NCI-H128 (cell line): ENCODE results near the gene ZNF692.

Source experiments
- DNase-seq: peaks from one replicate; lab custom pipeline; 2025; ENCODE audit not compliant: unreplicated experiment; lab: John Stamatoyannopoulos, UW

ZNF692 gene

DNA sequence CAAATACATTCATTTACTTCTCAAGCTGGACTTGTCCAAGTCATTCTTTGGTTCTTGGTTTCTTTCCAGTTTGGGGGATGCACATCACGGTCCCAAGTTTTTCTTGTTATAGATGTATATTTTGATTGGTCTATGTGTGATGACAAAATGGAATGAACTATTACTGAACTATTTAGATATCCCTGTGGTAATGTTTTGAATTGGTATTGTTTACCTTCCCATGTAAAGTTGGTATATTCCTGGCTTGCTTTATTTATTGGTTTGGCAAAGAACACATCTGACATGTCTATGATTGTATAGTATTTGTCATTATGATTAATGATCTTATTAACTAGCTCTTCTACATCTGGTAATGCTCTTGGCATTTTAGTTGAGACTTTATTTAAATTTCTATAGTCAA lies 22.4 kb upstream of the ZNF692 start:
- DNase-seq, result no peak

DNA sequence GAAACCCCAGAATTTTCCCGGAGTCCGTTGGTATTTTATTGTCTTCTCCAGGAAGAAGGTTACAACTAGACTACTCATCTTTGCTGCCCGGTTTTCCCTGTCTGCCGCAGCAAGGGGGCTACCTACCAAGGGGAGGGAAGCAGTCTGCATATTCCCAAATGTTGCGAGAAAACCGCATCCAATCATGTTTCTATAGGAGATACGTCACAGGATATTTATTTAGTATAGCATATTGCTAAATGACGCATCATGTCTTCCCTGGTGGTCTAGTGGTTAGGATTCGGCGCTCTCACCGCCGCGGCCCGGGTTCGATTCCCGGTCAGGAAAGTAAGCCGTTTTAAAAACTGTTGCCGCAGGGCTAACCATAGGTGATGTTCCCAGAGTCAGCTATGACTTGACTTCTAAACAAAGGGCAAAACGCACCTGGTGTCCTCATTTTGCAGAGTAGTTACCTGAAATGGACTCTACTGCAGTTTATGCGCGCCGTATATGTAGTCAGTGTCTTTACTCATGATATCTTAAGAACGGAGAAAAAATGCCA lies 15.2 kb upstream of the ZNF692 start:
- peak; percentile 74 for DNase-seq

DNA sequence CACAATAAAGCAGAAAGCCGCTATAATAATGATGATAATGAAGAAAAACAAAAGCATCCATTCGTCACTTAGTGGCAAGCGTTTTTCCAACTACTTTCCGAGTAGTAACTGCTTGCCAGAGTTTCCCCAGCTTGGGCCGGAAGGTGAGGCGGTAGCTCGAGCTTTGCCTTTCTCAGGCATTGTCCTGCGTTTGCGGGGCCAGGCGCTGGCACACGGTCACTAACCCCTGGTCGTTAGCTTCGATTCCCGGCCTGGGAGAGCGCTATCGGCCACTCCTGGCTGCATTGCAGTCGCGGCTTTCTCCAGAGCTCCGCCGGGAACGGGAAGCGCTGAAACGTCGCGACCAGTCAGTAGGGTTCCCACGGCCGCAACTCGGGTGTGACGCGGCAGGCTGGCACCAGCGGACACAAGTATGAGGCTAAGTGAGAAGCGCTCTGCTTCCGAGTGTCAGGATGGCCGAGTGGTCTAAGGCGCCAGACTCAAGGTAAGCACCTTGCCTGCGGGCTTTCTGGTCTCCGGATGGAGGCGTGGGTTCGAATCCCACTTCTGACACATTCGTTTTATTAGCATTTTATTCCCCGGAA lies 14.6 kb upstream of the ZNF692 start:
- DNase-seq, result peak; percentile 94

DNA sequence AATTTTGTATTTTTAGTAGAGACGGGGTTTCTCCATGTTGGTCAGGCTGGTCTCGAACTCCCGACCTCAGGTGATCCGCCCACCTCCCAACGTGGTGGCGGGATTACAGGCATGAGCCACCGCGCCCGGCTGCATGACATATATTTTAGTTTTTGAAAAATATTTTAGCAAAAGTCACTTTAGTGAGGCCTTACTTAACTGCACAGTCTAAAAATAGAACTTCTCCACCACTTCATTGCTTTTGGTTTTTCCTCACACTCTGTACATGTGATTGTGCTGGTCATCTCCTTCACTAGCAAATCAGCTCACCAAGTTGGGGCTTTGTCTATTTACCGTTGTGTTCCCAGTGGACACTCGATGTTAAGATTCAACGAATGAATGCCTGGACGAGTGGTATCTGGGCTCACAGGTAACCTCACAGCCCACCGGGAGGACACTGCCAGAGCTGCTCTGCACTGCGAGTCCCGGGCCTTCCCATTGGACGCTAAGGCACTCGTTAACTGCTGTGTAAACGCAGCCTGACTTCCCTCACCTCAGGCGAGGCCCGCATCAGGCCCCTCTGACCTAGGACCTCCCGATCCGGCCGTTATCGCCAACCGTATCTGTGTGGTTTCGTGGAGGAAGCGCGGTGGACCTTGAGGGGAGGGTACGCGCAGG lies 14.0 kb upstream of the ZNF692 start:
- peak; percentile 48 for DNase-seq

DNA sequence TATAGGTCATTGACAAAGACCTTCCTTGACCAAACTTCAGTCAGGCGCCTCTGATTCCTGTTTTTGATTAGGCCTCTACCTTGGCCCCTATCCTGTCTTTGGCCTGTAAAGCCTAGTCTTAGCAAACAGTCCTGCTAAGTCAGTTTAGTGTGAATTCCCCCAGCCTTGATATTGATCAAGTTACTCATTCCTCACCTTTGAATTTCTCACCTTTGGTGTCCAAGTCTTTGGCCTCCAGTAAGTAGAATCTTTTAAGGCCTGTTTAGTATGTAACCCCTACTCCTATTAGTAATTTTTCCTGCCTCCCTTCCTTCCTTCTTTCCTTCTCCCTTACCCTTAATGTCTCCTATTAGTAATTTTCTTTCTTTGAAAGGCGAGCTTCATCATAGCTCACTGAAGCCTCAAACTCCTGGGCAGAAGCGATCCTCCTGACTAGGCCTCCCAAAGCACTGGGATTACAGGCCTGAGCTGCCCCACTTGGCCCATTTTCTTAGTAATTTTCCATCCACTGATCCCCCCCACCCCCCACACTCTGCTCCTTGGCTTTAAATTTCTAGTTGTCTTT lies 13.0 kb upstream of the ZNF692 start:
- no peak for DNase-seq

DNA sequence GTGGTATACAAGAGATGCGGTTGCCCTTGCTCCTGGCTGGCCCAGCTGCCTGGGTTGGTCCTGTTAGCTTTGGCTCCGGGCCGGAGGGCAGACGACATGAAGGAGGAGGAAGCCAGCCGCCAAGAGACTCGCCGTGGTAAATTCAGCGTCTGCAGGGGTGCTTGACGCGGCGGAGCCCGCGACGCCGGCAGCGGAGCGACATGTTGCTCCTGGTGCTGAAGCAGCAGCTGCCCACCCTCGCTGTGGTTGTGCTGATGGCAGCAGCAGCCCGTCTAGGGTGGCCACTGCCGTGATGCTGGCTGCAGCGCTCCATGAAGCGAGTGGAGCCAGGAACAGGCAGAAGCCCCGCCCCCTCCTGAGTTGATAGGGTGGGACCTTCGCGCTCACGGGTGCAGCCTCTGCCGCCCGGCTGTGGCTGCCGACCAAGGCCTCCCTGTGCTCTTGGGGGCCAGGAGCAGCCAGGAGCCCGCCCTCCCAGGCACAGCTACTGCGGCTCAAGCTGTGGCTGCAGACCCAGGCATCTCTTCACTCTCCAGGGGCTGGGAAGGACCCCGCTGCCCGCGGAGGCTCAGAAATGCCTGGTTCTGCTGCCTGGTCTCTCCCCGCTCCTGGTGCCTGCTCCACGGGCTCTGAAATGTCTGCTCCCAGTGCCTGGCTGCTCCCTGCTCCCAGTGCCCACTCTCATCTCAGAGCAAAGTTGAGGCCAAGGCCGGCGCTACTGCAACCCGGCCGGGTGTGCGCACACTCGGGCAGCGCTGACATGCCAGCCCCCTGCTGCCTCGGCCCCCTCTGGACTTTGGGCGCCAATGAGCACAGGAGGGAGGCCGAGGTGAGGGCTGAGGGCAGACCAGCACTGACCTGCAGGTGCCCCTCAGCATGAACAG lies 4.4 kb upstream of the ZNF692 start:
- peak; percentile 74 for DNase-seq

DNA sequence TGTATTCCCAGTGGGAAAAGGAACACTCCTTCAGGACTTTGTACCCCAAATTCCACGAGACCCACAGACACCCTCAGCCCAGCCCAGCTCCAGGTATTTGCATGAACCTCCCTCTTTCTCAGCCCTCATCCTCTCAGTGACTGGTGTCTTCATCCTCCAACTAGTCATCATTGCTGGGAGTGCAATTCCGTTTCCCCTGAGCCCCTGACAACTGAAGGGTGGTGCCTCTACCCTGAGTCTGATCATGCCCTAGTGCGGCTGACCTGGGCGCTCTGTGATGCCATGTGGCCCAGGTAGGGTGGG lies 3.8 kb upstream of the ZNF692 start:
- DNase-seq, result no peak

DNA sequence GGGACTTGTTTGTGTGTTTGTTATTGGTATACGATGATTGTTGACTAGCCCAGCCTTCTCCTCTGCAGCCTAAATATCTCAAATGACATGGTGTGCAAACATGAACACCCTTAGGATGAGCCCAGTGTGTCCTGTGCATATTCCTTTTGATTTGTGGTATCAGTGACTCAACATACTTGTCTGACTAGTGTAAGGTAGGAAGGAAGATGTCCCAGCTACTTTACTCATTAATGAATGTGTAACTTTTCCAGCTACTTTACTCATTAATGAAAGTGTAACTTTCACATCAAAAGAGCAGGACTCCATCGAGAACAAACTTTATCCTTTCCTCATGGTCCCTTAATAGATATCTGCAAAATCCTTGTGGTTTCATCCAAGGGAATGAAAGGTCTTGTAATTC lies 2.7 kb upstream of the ZNF692 start:
- no peak for DNase-seq

DNA sequence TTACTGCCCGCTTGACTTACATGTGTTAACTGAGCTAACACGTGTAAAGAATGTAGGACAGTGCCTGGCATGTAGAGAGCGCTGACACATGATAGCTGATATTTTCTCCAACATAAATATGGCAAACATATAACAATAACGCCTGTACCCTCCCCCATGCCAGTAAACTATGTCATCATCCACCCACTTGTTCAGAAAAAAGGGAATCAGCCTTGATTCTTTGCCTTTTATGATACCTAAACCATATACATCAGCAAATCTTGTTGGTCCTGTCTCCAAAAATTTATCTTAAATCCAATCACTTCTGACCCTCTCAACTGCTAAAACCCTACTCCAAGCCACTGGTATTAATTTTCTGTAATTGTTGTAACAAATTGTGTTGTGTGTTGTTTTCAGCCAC lies 1.1 kb upstream of the ZNF692 start:
- DNase-seq, result no peak

DNA sequence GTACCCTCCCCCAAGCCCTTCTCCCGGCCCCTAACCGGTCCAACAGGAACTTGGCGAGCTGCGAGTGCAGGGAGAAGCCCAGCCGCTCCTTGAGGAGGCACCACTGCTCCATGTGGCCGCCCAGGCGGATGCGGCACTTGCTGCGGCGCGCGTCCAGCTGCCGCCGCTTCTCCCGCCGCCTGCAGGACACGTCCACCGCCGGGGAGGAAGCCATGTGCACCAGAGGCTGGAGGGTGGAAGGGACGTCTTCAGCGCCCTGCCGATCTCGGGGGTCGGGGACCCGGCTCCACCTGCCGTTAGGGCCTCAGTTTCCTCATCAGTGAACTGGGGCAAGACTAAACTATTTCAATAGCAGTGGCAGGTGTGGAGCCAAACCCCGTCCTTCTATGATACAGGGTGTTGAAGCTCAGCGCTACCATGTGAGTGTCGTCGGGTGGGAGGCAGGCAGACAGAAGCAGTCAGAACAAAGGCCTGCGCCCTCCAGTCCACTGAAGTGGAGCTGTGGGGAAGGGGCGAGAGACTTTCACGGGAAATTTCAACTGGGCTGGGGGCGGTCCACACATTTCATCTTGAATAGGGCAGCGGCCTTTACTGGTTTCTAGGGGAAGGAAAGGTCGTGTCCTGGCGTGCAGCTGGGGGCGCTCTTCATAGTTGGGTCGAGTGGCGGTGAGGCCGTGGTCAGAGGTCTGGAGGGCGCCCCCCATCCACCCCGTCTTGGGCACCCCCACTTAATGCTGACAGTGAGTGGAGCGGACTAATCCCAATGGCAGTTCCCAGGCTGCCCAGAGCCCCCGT lies 592 bp downstream of the ZNF692 start:
- peak; percentile 44 for DNase-seq

DNA sequence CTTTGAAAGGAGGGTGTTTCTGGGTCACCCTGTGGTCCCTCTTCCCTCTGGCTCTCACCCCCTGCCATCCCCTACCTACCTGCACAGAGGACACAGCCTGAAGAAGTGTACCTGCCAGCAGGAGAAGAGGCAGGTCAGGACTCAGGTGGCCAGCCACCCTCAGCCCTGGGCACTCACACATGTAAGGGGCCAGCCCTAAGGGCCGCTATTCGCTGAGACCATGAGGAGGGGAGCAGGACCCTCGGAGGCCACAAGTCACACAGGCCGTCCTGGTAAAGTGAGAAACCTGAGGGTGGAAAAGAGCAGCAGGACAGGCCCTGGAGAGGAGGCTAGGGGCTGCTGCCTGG lies 1.2 kb downstream of the ZNF692 start:
- DNase-seq, result no peak

DNA sequence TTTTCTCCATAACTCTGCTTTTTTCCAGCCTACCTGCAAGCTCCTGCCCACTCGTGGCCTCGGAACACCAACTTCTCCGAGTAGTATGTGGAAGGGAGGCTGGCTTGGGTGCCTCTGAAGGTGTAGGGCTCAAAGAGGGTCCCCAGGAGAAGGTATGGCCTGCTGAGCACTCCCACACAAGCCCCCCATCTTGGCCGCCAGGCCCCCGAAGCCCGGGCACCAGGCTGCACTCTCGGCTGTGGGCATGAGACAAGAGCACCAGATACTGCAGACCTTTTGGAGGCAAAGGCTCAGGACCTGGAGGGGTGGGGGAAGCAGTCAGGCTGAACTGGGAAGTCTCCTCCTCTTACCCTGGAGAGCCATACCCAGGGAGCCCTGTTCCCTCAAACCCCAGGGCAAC lies 1.7 kb downstream of the ZNF692 start:
- no peak for DNase-seq

DNA sequence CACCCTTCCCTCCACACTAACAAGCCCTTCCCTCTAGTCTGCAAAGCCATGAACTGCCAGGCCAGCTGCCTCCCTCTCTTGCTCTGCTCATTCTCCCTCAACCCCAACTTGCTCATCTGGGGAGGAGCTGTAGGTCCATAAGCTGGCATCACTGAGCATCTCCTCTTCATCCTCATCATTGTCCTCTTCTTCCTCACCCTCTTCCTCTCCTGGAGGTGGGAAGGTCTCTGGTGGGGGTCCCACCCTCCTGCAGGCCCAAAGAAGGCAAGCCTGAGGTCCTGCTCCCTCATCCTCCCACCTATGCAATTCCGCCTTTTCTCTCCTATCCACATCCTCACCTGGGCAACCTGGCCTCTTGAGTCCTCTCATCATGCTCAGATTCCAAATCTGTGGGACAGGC lies 2.7 kb downstream of the ZNF692 start:
- no peak for DNase-seq

DNA sequence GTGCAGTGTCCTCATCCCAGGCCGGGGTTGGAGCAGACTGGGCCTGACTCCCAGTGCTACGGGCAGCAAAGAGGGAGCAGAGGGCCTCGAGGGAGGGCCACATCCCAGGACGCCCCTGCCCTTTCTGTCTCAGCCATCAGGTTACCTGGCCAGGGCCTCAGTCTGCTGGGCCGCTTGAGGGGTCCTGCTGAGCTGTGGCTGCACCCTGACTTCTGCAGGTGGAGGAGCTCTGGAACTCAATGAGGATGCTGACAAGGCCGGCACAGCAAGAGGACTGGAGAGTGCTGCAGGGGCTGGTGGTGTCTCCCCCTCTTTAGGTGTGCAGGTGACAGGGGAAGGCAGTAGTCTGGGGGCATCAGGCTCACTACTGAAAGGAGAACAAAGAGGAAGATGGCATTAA lies 3.3 kb downstream of the ZNF692 start:
- no peak for DNase-seq

DNA sequence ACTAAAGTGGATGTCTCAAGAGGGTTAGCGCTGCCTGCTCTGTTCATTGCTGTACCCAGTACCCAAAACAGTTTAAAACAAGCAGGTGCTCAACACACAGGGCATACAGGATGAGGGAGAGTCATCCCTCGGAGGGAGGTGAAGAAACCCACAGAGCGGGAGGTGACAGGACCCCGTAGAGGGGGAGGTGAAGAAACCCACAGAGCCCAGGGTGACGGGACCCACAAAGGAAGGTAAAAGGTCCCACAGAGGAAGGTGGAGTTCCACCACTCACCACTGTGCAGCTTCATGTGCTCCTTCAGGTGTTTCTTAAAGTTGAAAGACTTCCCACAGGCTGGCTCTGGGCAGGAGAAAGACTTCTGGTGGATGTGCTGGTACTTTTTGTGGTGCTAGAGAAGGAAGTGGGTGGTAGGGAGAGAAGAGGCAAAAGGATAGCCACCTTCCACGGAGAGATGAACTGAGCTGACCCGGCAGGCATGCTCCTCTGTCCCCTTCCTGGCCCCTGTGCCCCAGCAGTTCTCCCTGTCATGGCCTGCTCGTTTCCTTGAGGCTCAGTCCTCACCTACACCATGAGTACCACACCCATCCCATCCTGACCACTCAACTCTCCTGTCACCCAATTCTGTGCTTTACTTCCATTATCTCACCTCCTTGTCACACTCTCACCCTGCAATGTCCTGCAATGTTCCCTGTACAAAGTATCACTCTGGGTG lies 5.1 kb downstream of the ZNF692 start:
- no peak for DNase-seq

DNA sequence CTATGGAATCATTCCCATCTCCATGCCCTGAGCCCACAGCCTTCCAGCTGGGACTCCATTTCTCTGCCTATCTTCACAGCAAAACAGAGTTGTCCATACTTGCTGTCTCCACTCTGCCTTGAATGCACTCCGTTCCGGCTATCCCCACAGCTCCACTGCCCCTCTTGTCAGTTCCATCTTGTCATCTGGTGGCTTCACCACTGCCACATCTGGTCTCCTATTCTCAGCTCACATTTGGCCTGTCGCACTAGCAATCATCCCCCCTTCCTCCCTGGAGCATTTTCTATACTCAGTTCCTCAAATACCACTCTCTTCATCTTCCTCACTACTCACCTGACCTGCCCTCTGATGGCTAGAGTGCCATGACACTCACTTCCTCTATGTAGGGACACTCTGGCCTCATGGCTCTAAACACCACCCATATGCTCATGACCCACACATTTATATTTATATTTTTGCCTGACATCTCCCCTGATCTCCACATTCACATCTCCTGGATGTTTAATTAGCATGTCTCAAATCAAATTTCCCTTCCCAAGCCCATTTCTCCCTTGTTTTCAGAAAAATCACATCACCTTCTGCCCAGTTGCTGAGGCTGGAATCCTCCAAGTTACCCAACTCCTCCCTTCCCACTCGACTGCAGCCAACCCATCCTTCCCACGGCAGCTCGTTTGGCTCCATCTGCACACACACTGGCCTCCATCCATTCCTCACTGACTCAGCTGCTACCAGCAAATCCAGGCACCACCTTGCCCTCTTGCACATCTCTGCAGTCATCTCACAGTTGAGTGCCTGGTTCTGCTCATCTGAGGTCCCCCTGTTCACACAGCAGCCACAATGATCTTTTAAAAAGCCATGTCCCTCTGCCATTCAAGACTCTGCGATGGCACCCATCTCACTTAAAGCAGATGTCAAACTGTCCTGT lies 6.1 kb downstream of the ZNF692 start:
- no peak for DNase-seq

DNA sequence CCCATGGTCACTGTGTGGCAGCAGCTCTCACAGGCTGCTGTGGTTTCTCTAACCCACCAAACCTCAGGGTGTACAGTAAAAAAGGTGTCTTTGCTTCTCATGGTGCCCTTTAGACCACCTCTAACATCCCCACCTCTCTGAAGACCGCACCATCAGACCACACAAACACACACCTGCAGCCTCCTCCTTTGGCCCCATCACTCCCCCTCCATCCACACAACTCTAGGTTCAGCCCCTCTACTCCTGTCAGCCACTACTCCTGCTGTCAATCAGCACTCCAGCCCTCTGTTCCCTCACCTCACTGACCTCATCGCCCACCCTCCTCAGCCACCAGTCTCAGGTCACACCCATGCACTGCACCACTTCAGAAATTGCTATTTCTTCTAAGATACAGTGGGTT lies 7.5 kb downstream of the ZNF692 start:
- no peak for DNase-seq

DNA sequence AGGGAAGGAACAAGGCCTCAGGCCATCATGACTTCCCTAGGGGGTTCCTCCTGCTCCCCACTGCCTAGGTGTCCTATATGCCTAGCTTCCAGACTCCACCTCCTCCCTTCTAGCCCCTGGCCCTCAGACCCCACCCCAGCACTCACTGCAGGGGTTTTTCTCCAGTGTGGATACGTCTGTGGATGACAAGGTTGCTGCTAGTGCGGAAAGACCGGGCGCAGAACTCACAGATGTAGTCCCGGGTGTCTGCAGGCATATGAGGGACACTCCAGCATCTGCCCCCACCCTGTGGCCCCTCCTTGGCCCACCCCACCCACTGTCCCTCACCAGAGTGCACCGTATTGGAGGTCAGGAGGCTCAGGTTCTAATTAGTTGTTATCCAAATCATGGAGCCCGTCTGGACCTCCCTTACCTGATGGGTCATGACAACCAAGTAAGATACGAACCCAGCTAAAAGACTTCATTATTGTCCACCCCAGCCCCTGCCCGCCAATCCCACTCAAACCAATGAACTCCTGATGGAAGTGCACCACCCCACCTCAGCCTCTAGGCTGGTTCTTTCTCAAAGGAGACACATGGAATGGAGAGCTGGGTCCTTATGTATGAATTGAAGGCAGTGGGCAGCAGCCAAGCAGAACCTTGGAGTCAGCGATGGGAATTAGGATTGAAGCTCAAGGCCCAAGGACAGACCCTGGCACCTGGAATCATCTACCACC lies 8.2 kb downstream of the ZNF692 start:
- no peak for DNase-seq

DNA sequence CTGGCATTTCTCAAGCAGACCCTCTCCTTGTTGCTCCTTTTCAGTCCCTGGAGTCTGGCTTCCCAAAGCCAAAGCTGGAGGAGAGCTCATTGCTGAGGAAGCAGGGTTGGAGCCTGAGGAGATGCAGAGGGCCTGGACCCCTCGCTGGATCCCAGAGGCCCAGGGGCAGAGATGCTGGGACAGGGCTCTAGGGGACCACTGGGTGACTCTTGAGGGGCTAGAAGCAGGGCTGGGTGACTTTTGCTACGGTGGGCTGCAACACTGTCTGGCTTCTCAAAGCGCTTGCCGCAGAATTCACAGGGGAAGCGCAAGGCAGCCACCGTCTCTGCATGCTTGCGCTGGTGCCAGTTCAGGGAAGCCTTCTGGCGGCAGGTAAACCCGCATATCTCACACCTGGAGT lies 8.8 kb downstream of the ZNF692 start:
- DNase-seq, result no peak
